Sigmoid colon (tissue), 7 donors: Measurements from ENCODE around the gene NISCH. TPM values are rescaled to one million over a fixed set of nuclear protein-coding genes. Genes with fewer than 3 reads are reported as not detected.

Source experiments
- DNase-seq: peaks from one replicate; pipeline ENCODE4 v3.0.0-alpha.2; 2019
- H3K27ac ChIP-seq, 4 donors: fragments of 200-600 bp; sonication (generic); one replicate each; pipeline ENCODE4 v1.5.1; 2016 to 2019; ENCODE audit warnings: mild to moderate bottlenecking in 1 of 4
- H3K27me3 ChIP-seq, 3 donors: fragments of 200-600 bp; sonication (generic); one replicate each; pipeline ENCODE4 v1.5.1; 2019; ENCODE audit warnings: mild to moderate bottlenecking in 1 of 3
- H3K36me3 ChIP-seq, 4 donors: fragments of 200-600 bp; sonication (generic); one replicate each; pipeline ENCODE4 v1.5.1; 2016 to 2019
- H3K4me1 ChIP-seq, 4 donors: fragments of 200-600 bp; sonication (generic); one replicate each; pipeline ENCODE4 v1.5.1; 2017 to 2019
- H3K4me3 ChIP-seq, 4 donors: fragments of 200-600 bp; sonication (generic); one replicate each; pipeline ENCODE4 v1.5.1; 2017 to 2019; ENCODE audit warnings: mild to moderate bottlenecking in 2 of 4, moderate library complexity in 1 of 4
- H3K9me3 ChIP-seq, 4 donors: fragments of 200-600 bp in 3 of 4; sonication (generic) in 3 of 4; one replicate each; pipeline versions ENCODE4 v1.5.1 to v1.6.1; 2013 to 2019
- EP300 ChIP-seq, 4 donors: sonication (generic); formaldehyde crosslinking; IDR thresholded peaks; one replicate each; pipeline ENCODE4 v1.6.1; 2017; ENCODE audit warnings: antibody characterized with exemption in 4 of 4
- POLR2A ChIP-seq, 2 donors: fragments of 450-650 bp; IDR thresholded peaks; one replicate each; pipeline ENCODE4 v1.6.1; 2016; ENCODE audit warnings: antibody characterized with exemption in 2 of 2, mild to moderate bottlenecking in 2 of 2, moderate library complexity in 2 of 2
- POLR2AphosphoS5 ChIP-seq, 4 donors: sonication (generic); formaldehyde crosslinking; IDR thresholded peaks; one replicate each; pipeline ENCODE4 v1.6.1; 2017; ENCODE audit warnings: antibody characterized with exemption in 4 of 4
- WGBS, 2 donors: extraction: QIAGEN DNeasy Blood & Tissue Kit; methylation state at CpG; one replicate each; pipeline ENCODE4 v1.1.7; 2013; 5-methylcytosine and 5-hydroxymethylcytosine counted together
- intact Hi-C: fragments of 100-400 bp; cut with DNase I; formaldehyde crosslinking; loops from one replicate; pipeline ENCODE4 v1.15.1; 2023
- polyA plus RNA-seq, 3 donors: library from polyadenylated mRNA; stranded (reverse); fragments of 200-250 nt; gene quantifications; one replicate each; pipeline ENCODE4 v1.2.3, GENCODE V29; 2013
- total RNA-seq, 4 donors: library from RNA; depleted of rRNA; stranded (reverse); fragments of >200 nt; gene quantifications; one replicate each; pipeline ENCODE4 v1.1.0, GENCODE V29; 2016
- TF ChIP-seq, protein P1 (sequence below), 4 experiments: fragments of 450-650 bp in 3 of 4; fragments of 200-600 bp in 1 of 4; IDR thresholded peaks; one replicate each; pipeline ENCODE4 v1.5.1; 2016 to 2019; ENCODE audit warnings: antibody characterized with exemption in 4 of 4, mild to moderate bottlenecking in 3 of 4, moderate library complexity in 2 of 4
- donor health status: healthy with polysubstance abuse.
- donor health status: Bipolar disorder and iron deficiency.
- donor health status: healthy.

The NISCH gene
- total and polyA plus RNA-seq, 7 donors: 14.3 to 113 (median 53.5) TPM

DNA sequence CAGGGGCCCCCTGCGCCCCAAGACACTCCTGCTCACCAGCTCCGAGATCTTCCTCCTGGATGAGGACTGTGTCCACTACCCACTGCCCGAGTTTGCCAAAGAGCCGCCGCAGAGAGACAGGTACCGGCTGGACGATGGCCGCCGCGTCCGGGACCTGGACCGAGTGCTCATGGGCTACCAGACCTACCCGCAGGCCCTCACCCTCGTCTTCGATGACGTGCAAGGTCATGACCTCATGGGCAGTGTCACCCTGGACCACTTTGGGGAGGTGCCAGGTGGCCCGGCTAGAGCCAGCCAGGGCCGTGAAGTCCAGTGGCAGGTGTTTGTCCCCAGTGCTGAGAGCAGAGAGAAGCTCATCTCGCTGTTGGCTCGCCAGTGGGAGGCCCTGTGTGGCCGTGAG lies 36.7 kb downstream of the NISCH start:
- Histone ChIP-seq H3K27ac (no peak overlapping the region), H3K4me3 (no peak overlapping the region), H3K36me3 (peaks cover 52 to 65% (median 58%) of the 10 kb centered on the region in 4 donors), H3K9me3 (no peaks in the 10 kb centered on the region), H3K4me1 (peaks cover 0 to 26% (median 11%) of the 10 kb centered on the region in 4 donors), H3K27me3 (no peaks in the 10 kb centered on the region)
- intact Hi-C loops: no loop called here
- WGBS, 2 donors: 93 to 96% methylated on average over 21 of the region's 21 CpGs
- no peak for DNase-seq
- TF ChIP-seq, protein P1, sequence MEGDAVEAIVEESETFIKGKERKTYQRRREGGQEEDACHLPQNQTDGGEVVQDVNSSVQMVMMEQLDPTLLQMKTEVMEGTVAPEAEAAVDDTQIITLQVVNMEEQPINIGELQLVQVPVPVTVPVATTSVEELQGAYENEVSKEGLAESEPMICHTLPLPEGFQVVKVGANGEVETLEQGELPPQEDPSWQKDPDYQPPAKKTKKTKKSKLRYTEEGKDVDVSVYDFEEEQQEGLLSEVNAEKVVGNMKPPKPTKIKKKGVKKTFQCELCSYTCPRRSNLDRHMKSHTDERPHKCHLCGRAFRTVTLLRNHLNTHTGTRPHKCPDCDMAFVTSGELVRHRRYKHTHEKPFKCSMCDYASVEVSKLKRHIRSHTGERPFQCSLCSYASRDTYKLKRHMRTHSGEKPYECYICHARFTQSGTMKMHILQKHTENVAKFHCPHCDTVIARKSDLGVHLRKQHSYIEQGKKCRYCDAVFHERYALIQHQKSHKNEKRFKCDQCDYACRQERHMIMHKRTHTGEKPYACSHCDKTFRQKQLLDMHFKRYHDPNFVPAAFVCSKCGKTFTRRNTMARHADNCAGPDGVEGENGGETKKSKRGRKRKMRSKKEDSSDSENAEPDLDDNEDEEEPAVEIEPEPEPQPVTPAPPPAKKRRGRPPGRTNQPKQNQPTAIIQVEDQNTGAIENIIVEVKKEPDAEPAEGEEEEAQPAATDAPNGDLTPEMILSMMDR (IDR thresholded peaks at IDR 0.05): no peak
- TF ChIP-seq POLR2A (IDR thresholded peaks at IDR 0.05): no peak
- TF ChIP-seq POLR2AphosphoS5 (IDR thresholded peaks at IDR 0.05): no peak
- TF ChIP-seq EP300 (IDR thresholded peaks at IDR 0.05): no peak

DNA sequence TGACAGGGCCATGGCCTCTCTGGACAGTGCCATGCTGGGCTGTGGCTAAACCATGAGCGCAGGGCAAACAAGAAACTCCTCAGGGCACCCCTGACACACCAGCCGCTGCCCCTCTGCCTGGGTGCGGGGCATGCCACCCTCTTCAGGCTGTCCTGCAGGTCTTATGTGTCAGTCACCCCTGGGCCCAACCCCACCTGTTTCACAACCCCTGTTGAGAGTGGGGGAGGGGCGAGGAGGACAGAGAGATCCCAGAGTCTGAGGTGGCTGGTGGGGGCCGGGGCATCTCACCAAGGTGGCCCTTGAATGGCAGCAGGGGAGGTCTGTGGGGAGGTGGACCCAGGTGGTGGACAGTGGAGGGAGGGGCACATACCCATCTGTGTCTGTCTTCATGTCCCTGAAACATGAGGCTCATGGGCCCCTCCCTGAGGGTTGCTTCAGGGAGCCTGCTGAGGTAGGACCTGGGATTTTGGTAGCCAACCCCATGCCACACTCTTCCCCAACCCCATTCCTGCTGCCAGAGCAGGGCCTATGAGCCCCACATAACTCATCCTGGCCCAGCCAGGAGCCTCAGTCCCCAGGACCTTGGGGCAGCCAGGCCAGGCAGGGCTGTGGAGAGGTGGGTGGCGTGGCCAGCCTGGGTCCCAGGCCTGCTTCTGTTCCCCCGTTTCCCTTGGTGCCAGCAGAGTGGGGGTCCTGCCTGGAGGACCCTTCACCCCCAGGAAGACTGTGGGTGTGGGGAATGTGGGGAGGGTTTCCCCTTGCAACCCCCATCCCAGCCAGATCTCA lies 38.0 kb downstream of the NISCH start:
- Histone ChIP-seq H3K36me3 (peaks cover 39 to 51% (median 44%) of the 10 kb centered on the region in 4 donors), H3K9me3 (no peaks in the 10 kb centered on the region), H3K27ac (no peak overlapping the region), H3K4me3 (no peak overlapping the region), H3K27me3 (no peaks in the 10 kb centered on the region), H3K4me1 (peaks cover 0 to 26% (median 11%) of the 10 kb centered on the region in 4 donors)
- TF ChIP-seq, protein P1 (IDR thresholded peaks at IDR 0.05): no peak
- no peak for TF ChIP-seq POLR2A (IDR thresholded peaks at IDR 0.05)
- no peak for TF ChIP-seq POLR2AphosphoS5 (IDR thresholded peaks at IDR 0.05)
- no peak for TF ChIP-seq EP300 (IDR thresholded peaks at IDR 0.05)
- no peak for DNase-seq
- 93% methylated on average over 7 of the region's 7 CpGs for WGBS, 2 donors
- intact Hi-C loops: no loop called here

DNA sequence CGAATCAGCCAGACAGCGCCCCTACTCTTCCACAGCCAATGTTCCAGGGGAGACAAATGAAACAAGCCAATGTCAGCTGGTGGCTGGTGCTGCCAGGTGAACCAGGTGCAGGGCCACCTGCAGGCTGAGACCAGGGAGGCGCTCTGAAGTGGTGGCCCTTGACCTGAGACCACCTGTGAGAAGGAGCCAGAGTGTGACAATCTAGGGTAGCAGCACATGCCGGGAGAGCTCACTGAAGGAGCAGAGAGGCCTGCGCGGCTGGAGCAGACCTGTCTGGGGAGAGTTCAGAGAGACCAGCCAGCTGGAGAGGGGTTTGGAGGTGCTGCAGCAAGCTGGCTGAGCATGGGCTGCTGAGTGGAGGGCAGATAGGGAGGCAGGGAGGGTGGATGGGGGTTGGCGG lies 39.0 kb downstream of the NISCH start:
- Histone ChIP-seq H3K36me3 (peaks cover 29 to 41% (median 35%) of the 10 kb centered on the region in 4 donors), H3K9me3 (no peaks in the 10 kb centered on the region), H3K4me3 (peak overlapping the region in 1 of 4 donors; percentile 47), H3K27me3 (no peaks in the 10 kb centered on the region), H3K27ac (peak overlapping the region; percentile 48 to 74 (median 52)), H3K4me1 (peaks cover 0 to 26% (median 11%) of the 10 kb centered on the region in 4 donors)
- no peak for TF ChIP-seq EP300 (IDR thresholded peaks at IDR 0.05)
- TF ChIP-seq, protein P1 (IDR thresholded peaks at IDR 0.05): no peak
- 86% methylated on average over 7 of the region's 7 CpGs for WGBS, 2 donors
- no peak for DNase-seq
- intact Hi-C loops: no loop called here

DNA sequence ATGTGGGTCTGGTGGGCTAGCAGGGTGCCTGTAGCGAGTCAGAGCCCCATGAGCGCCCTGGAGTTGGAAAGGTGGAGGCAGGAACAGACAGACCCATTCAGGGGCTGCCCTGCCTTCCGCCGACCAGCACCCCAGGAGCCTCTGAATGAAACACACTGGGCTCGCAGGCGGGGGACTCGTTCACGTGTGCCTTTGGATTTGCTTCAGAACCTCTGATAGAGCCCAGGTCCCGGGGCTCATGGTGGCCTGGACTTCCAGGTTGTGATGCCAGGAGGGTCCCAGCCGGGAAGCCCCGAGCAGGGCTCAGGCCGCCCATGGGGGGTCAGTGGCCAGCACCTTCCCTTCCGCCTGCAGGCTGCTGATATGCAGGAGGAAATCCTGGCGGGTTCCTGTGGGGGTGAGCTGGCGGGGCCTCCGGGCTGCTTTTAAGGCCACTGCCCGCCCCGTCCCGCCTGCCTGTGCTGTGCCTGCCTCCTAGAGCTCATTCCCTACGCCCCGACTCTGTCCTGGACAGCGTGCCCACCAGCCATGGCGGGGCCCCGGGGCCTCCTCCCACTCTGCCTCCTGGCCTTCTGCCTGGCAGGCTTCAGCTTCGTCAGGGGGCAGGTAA lies 39.6 kb downstream of the NISCH start, which contains the start of gene STAB1:
Gene STAB1, plus strand, starts transcription at position 453 of the 610 bp plus-strand sequence. Its CDS starts 76 bp downstream, at position 529.
- 53 to 76% methylated on average over 25 of the region's 25 CpGs for WGBS, 2 donors
- DNase-seq: peak; percentile 79
- TF ChIP-seq POLR2A (IDR thresholded peaks at IDR 0.05) (no peak), POLR2AphosphoS5 (IDR thresholded peaks at IDR 0.05) (peak in 3 of 4 donors; percentile 30 to 59 (median 33)), EP300 (IDR thresholded peaks at IDR 0.05) (no peak)
- peak within 1 kb of the TSS; percentile 48 to 74 (median 52) for H3K27ac ChIP-seq
- intact Hi-C loops: no loop called here
- no peaks in the 10 kb centered on the region for H3K9me3 ChIP-seq
- peaks cover 24 to 35% (median 29%) of the 10 kb centered on the region in 4 donors for H3K36me3 ChIP-seq
- peaks cover 0 to 22% (median 11%) of the 10 kb centered on the region in 4 donors for H3K4me1 ChIP-seq
- H3K4me3 ChIP-seq: peak within 1 kb of the TSS; percentile 16 to 47 (median 27)
- H3K27me3 ChIP-seq: no peaks in the 10 kb centered on the region
